GM23338 (cell line): ENCODE measurements around the gene PCBP2. TPM values are rescaled to one million over a fixed set of nuclear protein-coding genes. Genes with fewer than 3 reads are reported as not detected.

Experiments used
- ATAC-seq: fragments of 200-7000 bp; cut with Tn5 transposase; 3 replicates; pipeline ENCODE4 v1.9.1; 2020
- DNase-seq: peaks from one replicate; pipeline ENCODE4 v3.0.0-alpha.2; 2015; ENCODE audit warnings: low spot score
- H2AFZ ChIP-seq: fragments of 200-600 bp; sonication (generic); 2 replicates; pipeline ENCODE4 v1.8.0; 2016; ENCODE audit warnings: antibody characterized with exemption, mild to moderate bottlenecking, moderate library complexity
- H3F3A ChIP-seq: fragments of 200-600 bp; sonication (generic); replicated peaks from 2 replicates; pipeline ENCODE4 v1.8.0; 2017; ENCODE audit warnings: antibody characterized with exemption, mixed run types, low read depth
- H3K27ac ChIP-seq: fragments of 200-600 bp; sonication (generic); 2 replicates; pipeline ENCODE4 v1.6.1; 2016; ENCODE audit warnings: low read depth
- H3K27me3 ChIP-seq: fragments of 200-600 bp; sonication (generic); 2 replicates; pipeline ENCODE4 v1.8.0; 2016; ENCODE audit warnings: mild to moderate bottlenecking, mixed run types, moderate library complexity; ENCODE audit not compliant: insufficient read depth
- H3K36me3 ChIP-seq: fragments of 200-600 bp; sonication (generic); 2 replicates; pipeline ENCODE4 v1.8.0; 2016; ENCODE audit warnings: mild to moderate bottlenecking; ENCODE audit not compliant: insufficient read depth
- H3K4me1 ChIP-seq: fragments of 200-600 bp; sonication (generic); 2 replicates; pipeline ENCODE4 v1.8.0; 2016; ENCODE audit warnings: mild to moderate bottlenecking, moderate library complexity; ENCODE audit not compliant: insufficient read depth
- H3K4me2 ChIP-seq: fragments of 200-600 bp; sonication (generic); 2 replicates; pipeline ENCODE4 v1.7.1; 2017; ENCODE audit warnings: mixed run types
- H3K4me3 ChIP-seq: fragments of 200-600 bp; sonication (generic); 2 replicates; pipeline ENCODE4 v1.6.1; 2016; ENCODE audit warnings: mixed run types
- H3K79me2 ChIP-seq: fragments of 200-600 bp; sonication (generic); replicated peaks from 2 replicates; pipeline ENCODE4 v1.8.0; 2017; ENCODE audit warnings: mild to moderate bottlenecking; ENCODE audit not compliant: insufficient read depth
- H3K9me2 ChIP-seq: fragments of 200-600 bp; sonication (generic); 2 replicates; pipeline ENCODE4 v1.8.0; 2017; ENCODE audit not compliant: insufficient read depth
- H4K20me1 ChIP-seq: fragments of 200-600 bp; sonication (generic); replicated peaks from 2 replicates; pipeline ENCODE4 v1.8.0; 2017; ENCODE audit warnings: mild to moderate bottlenecking; ENCODE audit not compliant: insufficient read depth
- H3K27ac Mint-ChIP-seq: 2 replicates; pipeline ENCODE4 v1.8.0; 2020; ENCODE audit warnings: inconsistent platforms, mild to moderate bottlenecking, moderate library complexity, mixed read lengths
- H3K27me3 Mint-ChIP-seq: 3 replicates; pipeline ENCODE4 v1.8.0; 2022; ENCODE audit warnings: low read depth, mild to moderate bottlenecking, moderate library complexity, mixed read lengths, inconsistent platforms; ENCODE audit not compliant: insufficient read depth, poor library complexity
- H3K36me3 Mint-ChIP-seq: 3 replicates; pipeline ENCODE4 v1.8.0; 2021; ENCODE audit warnings: low read depth, mild to moderate bottlenecking, inconsistent platforms, moderate library complexity, mixed read lengths
- H3K4me1 Mint-ChIP-seq: 3 replicates; pipeline ENCODE4 v1.8.0; 2020; ENCODE audit warnings: mild to moderate bottlenecking, inconsistent platforms, mixed read lengths
- H3K4me3 Mint-ChIP-seq: 3 replicates; pipeline ENCODE4 v1.8.0; 2021; ENCODE audit warnings: moderate library complexity, mild to moderate bottlenecking, inconsistent platforms, mixed read lengths
- H3K9me3 Mint-ChIP-seq: 3 replicates; pipeline ENCODE4 v1.8.0; 2020; ENCODE audit warnings: moderate library complexity, mild to moderate bottlenecking, inconsistent platforms, mixed read lengths
- CREB1 ChIP-seq: fragments of 250-450 bp; sonication (Bioruptor Pico); IDR thresholded peaks from 2 replicates; pipeline ENCODE4 v1.5.0; 2020; ENCODE audit warnings: low read depth, mild to moderate bottlenecking, moderate library complexity
- EZH2 ChIP-seq: fragments of 200-600 bp; sonication (generic); IDR thresholded peaks from one replicate; pipeline ENCODE4 v1.8.0; 2017; ENCODE audit warnings: antibody characterized with exemption, mild to moderate bottlenecking, low read depth; ENCODE audit not compliant: unreplicated experiment
- EZH2phosphoT487 ChIP-seq: fragments of 200-600 bp; sonication (generic); IDR thresholded peaks from one replicate; pipeline ENCODE4 v1.8.1; 2018; ENCODE audit warnings: antibody characterized with exemption; ENCODE audit not compliant: unreplicated experiment
- JUNB ChIP-seq: IDR thresholded peaks from one replicate; pipeline ENCODE4 v1.6.1; 2016; ENCODE audit warnings: antibody characterized with exemption; ENCODE audit not compliant: unreplicated experiment
- POLR2AphosphoS5 ChIP-seq: IDR thresholded peaks from 2 replicates; pipeline ENCODE4 v1.6.1; 2016; ENCODE audit warnings: antibody characterized with exemption, low read depth
- STAT1 ChIP-seq: IDR thresholded peaks from one replicate; pipeline ENCODE4 v1.6.1; 2016; ENCODE audit warnings: antibody characterized with exemption; ENCODE audit not compliant: unreplicated experiment
- ZNF114 ChIP-seq: fragments of 250-450 bp; sonication (Bioruptor Pico); IDR thresholded peaks from 2 replicates; pipeline ENCODE4 v1.5.0; 2020; ENCODE audit warnings: mild to moderate bottlenecking, moderate library complexity
- ZNF331 ChIP-seq: fragments of 250-450 bp; sonication (Bioruptor Pico); IDR thresholded peaks from 2 replicates; pipeline ENCODE4 v1.5.0; 2020; ENCODE audit warnings: low read depth, mild to moderate bottlenecking, moderate library complexity
- polyA plus RNA-seq: library from polyadenylated mRNA; unstranded; fragments of >200 nt; fragmentation: Nextera tagmentation; extraction: Ambion mirVana; gene quantifications from 2 replicates; pipeline ENCODE4 v1.2.1, GENCODE V29; 2016
- total RNA-seq: library from RNA; depleted of rRNA; stranded (reverse); fragments of >200 nt; shearing (Covaris generic); gene quantifications from 2 replicates; pipeline ENCODE4 v1.2.3, GENCODE V29; 2014
- TF ChIP-seq, protein P1 (sequence below), 2 experiments: fragments of 200-600 bp in 1 of 2; sonication (generic) in 1 of 2; conservative IDR thresholded peaks; 2 replicates each; pipeline versions ENCODE4 v1.5.1 to v1.6.1; 2016 to 2017; ENCODE audit warnings: antibody characterized with exemption in 2 of 2, low read depth in 2 of 2, mild to moderate bottlenecking in 2 of 2, moderate library complexity in 1 of 2

PCBP2 gene
- total and polyA plus RNA-seq, 2 experiments from 2014 or later = 397 to 676 TPM

DNA sequence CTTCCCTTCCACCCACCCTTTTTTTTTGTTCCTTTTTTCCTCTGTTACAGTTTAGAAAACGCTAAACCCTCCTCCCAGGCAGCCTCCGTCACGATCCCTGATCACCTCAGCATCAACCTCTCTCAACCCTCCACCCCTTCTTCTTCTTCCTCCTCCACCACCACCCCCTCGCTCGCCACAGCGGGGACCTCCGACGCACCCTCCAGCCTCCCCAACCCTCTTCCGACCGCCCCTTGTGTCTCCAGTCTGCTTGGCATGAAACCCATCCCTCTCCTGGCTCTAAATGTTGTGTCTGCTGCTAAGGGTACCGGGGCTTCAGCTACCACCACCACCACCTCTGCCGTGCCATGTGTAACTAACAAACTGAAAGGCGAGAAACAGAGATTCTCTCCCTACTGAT is 22.9 kb downstream of the PCBP2 start (continued):
- no peak for TF ChIP-seq CREB1 (CRISPR knock-in tag)
- TF ChIP-seq STAT1 = no peak
- TF ChIP-seq ZNF331 = no peak
- no peak for TF ChIP-seq ZNF114 (CRISPR knock-in tag)
- TF ChIP-seq EZH2phosphoT487 = no peak
- TF ChIP-seq POLR2AphosphoS5 = no peak

DNA sequence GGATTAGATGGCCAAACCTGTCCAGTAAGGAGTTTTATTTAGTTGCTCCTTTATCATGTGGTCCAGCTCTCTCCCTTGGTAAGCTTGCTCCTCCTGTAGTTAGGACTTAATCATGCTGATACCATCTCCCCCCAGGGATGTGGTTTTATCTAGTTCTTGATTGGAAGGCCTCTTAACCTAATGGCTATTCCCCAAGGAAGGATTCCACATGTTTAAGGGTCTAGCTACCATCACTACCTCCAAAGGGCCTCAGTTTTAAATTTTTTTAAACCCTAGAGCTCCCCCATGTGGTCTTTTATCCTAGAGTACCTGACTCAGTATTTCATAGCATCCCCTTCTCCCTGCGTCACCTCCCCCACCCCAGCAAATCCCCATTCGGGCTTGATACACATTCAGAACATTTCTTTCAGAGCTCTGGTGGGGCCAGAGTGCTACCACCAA is 24.9 kb downstream of the PCBP2 start:
- Histone ChIP-seq H2AFZ (no peak overlapping the region), H3K36me3 (peaks cover 77% of the 10 kb centered on the region), H3K4me1 (peaks cover 38% of the 10 kb centered on the region), H3K79me2 (peaks cover 44% of the 10 kb centered on the region), H3K4me2 (no peak overlapping the region), H3K9me2 (no peaks in the 10 kb centered on the region), H4K20me1 (peaks cover 59% of the 10 kb centered on the region), H3F3A (peaks cover 48% of the 10 kb centered on the region), H3K27me3 (no peaks in the 10 kb centered on the region), H3K27ac (peak overlapping the region; percentile 71), H3K4me3 (no peak overlapping the region)
- peaks cover 97% of the 10 kb centered on the region for H3K36me3 Mint-ChIP-seq
- no peaks in the 10 kb centered on the region for H3K9me3 Mint-ChIP-seq
- peaks cover 10% of the 10 kb centered on the region for H3K27me3 Mint-ChIP-seq
- peak overlapping the region; percentile 91 for H3K27ac Mint-ChIP-seq
- DNase-seq = peak; percentile 82
- TF ChIP-seq ZNF114 (CRISPR knock-in tag) = no peak
- TF ChIP-seq, protein P1, sequence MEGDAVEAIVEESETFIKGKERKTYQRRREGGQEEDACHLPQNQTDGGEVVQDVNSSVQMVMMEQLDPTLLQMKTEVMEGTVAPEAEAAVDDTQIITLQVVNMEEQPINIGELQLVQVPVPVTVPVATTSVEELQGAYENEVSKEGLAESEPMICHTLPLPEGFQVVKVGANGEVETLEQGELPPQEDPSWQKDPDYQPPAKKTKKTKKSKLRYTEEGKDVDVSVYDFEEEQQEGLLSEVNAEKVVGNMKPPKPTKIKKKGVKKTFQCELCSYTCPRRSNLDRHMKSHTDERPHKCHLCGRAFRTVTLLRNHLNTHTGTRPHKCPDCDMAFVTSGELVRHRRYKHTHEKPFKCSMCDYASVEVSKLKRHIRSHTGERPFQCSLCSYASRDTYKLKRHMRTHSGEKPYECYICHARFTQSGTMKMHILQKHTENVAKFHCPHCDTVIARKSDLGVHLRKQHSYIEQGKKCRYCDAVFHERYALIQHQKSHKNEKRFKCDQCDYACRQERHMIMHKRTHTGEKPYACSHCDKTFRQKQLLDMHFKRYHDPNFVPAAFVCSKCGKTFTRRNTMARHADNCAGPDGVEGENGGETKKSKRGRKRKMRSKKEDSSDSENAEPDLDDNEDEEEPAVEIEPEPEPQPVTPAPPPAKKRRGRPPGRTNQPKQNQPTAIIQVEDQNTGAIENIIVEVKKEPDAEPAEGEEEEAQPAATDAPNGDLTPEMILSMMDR (conservative IDR thresholded peaks at IDR 0.05; ENCODE audit: low read depth in 2 of 2) = peak; percentile 34 to 58; a peak in 3 of 4 replicates
- peaks cover 50% of the 10 kb centered on the region for H3K4me1 Mint-ChIP-seq
- no peak overlapping the region for H3K4me3 Mint-ChIP-seq
- ATAC-seq = peak; percentile 62

DNA sequence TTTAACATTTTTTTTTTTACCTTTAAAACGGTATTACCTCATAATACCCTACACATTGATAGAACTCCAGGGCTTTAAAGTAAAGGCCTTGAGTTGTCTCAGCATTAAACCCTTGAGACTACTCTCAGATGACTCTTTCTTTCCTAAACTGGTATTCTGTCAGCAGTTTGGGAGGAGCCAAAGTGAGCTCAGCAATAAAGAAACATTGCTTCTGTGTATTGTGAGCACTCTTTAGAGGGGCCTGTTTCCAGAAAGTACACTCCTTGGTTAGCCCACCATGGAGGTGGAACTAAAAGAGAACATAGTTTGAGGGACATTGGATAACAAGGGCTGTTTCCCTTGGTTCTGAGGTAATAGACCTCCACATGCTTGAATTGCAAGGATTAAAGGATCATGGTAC is 27.0 kb downstream of the PCBP2 start:
- no peak for DNase-seq
- Mint-ChIP-seq H3K4me1 (peaks cover 52% of the 10 kb centered on the region), H3K9me3 (no peaks in the 10 kb centered on the region), H3K36me3 (peaks cover 91% of the 10 kb centered on the region), H3K4me3 (no peak overlapping the region), H3K27me3 (peaks cover 26% of the 10 kb centered on the region), H3K27ac (no peak overlapping the region)
- H3K4me1 ChIP-seq = peaks cover 29% of the 10 kb centered on the region
- peaks cover 24% of the 10 kb centered on the region for H3K79me2 ChIP-seq
- H3K36me3 ChIP-seq = peaks cover 57% of the 10 kb centered on the region
- TF ChIP-seq JUNB = no peak
- TF ChIP-seq ZNF331 = no peak
- no peak overlapping the region for H3K4me3 ChIP-seq
- no peaks in the 10 kb centered on the region for H3K9me2 ChIP-seq
- no peak overlapping the region for H2AFZ ChIP-seq
- H4K20me1 ChIP-seq = peaks cover 62% of the 10 kb centered on the region
- peaks cover 57% of the 10 kb centered on the region for H3F3A ChIP-seq
- no peak for ATAC-seq
- no peaks in the 10 kb centered on the region for H3K27me3 ChIP-seq
- no peak overlapping the region for H3K4me2 ChIP-seq
- H3K27ac ChIP-seq = peak overlapping the region; percentile 71

DNA sequence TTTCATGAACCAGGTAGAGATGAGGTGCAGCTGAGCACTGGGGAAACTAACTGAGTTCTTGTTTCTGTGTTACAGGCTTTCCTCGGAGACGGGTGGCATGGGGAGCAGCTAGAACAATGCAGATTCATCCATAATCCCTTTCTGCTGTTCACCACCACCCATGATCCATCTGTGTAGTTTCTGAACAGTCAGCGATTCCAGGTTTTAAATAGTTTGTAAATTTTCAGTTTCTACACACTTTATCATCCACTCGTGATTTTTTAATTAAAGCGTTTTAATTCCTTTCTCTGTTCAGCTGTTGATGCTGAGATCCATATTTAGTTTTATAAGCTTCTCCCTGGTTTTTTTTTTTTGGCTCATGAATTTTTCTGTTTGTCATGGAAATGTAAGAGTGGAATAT is 27.4 kb downstream of the PCBP2 start:
- H4K20me1 ChIP-seq = peaks cover 62% of the 10 kb centered on the region
- Mint-ChIP-seq H3K27ac (no peak overlapping the region), H3K36me3 (peaks cover 91% of the 10 kb centered on the region), H3K4me1 (peaks cover 47% of the 10 kb centered on the region), H3K4me3 (no peak overlapping the region), H3K9me3 (no peaks in the 10 kb centered on the region), H3K27me3 (peaks cover 30% of the 10 kb centered on the region)
- H3K27me3 ChIP-seq = no peaks in the 10 kb centered on the region
- no peak overlapping the region for H2AFZ ChIP-seq
- peaks cover 58% of the 10 kb centered on the region for H3F3A ChIP-seq
- H3K4me1 ChIP-seq = peaks cover 29% of the 10 kb centered on the region
- ATAC-seq = no peak
- no peak overlapping the region for H3K4me3 ChIP-seq
- no peak overlapping the region for H3K4me2 ChIP-seq
- peaks cover 20% of the 10 kb centered on the region for H3K79me2 ChIP-seq
- peaks cover 53% of the 10 kb centered on the region for H3K36me3 ChIP-seq
- DNase-seq = no peak
- H3K27ac ChIP-seq = peak overlapping the region; percentile 71
- no peaks in the 10 kb centered on the region for H3K9me2 ChIP-seq
- no peak for TF ChIP-seq CREB1 (CRISPR knock-in tag)
- no peak for TF ChIP-seq EZH2
- no peak for TF ChIP-seq ZNF331
